Peyer's patch (tissue), 4 donors: ENCODE data around the gene FAAH2.

Source experiments
- CTCF ChIP-seq, 6 experiments: fragments of 450-650 bp in 4 of 6; fragments of 200-600 bp in 2 of 6; sonication (generic) in 1 of 6; IDR thresholded peaks; one replicate each; pipeline ENCODE4 v1.5.1; 2017 to 2019; ENCODE audit warnings: antibody characterized with exemption in 6 of 6, mild to moderate bottlenecking in 3 of 6, moderate library complexity in 1 of 6
- POLR2A ChIP-seq, 2 donors: fragments of 450-650 bp; IDR thresholded peaks; one replicate each; pipeline ENCODE4 v1.5.1; 2017; ENCODE audit warnings: antibody characterized with exemption in 2 of 2, mild to moderate bottlenecking in 2 of 2, moderate library complexity in 2 of 2

GRCh38 chrX:57329008-57329407 is 42.5 kb downstream of the FAAH2 start:
- TF ChIP-seq CTCF (IDR thresholded peaks at IDR 0.05), result no peak
- TF ChIP-seq POLR2A (IDR thresholded peaks at IDR 0.05), result no peak
